ENCODE results near the gene UNC93A. TPM values are rescaled to one million over a fixed set of nuclear protein-coding genes. Genes with fewer than 3 reads are reported as not detected.

UNC93A gene
- total RNA-seq, 6 donors from 2014 or later = not detected

GRCh38 chr6:167342879-167343610, 51.9 kb downstream of the UNC93A start:
- WGBS, 2 donors = 93 to 96% methylated on average over 9 to 13 of the region's 14 CpGs

GRCh38 chr6:167345348-167345747, 54.2 kb downstream of the UNC93A start:
- Histone ChIP-seq H3K9me3 (no peaks in the 10 kb centered on the region), H3K4me3 (no peak overlapping the region), H3K4me1 (peaks cover 4 to 9% (median 7%) of the 10 kb centered on the region in 4 donors), H3K27me3 (no peaks in the 10 kb centered on the region), H3K27ac (no peak overlapping the region), H3K36me3 (no peaks in the 10 kb centered on the region)
- ATAC-seq (ENCODE audit: low FRiP score in 2 of 2) = no peak
- no peak for DNase-seq
- no peak for TF ChIP-seq POLR2AphosphoS5 (IDR thresholded peaks at IDR 0.05)
- no peak for TF ChIP-seq POLR2A (IDR thresholded peaks at IDR 0.05)
- TF ChIP-seq EP300 (IDR thresholded peaks at IDR 0.05) = no peak
- TF ChIP-seq CTCF (IDR thresholded peaks at IDR 0.05) = no peak

More at GRCh38 chr6:167342879-167343610, 51.9 kb downstream of the UNC93A start:
- no peaks in the 10 kb centered on the region for H3K27me3 ChIP-seq
- DNase-seq (no peak), ATAC-seq (ENCODE audit: low FRiP score in 2 of 2) (peak in 1 of 2 donors; percentile 24)
- TF ChIP-seq POLR2AphosphoS5 (IDR thresholded peaks at IDR 0.05) (no peak), EP300 (IDR thresholded peaks at IDR 0.05) (no peak), CTCF (IDR thresholded peaks at IDR 0.05) (no peak), POLR2A (IDR thresholded peaks at IDR 0.05) (no peak)
- H3K9me3 ChIP-seq = no peaks in the 10 kb centered on the region
- H3K36me3 ChIP-seq = no peaks in the 10 kb centered on the region
- no peak overlapping the region for H3K27ac ChIP-seq
- no peak overlapping the region for H3K4me3 ChIP-seq
- no peaks in the 10 kb centered on the region for H3K4me1 ChIP-seq

GRCh38 chr6:167345960-167346359, 54.8 kb downstream of the UNC93A start:
- ATAC-seq (ENCODE audit: low FRiP score in 2 of 2) (no peak), DNase-seq (no peak)
- Histone ChIP-seq H3K27me3 (no peaks in the 10 kb centered on the region), H3K36me3 (no peaks in the 10 kb centered on the region), H3K27ac (no peak overlapping the region), H3K4me1 (peaks cover 10 to 15% (median 13%) of the 10 kb centered on the region in 4 donors), H3K4me3 (no peak overlapping the region), H3K9me3 (no peaks in the 10 kb centered on the region)
- 86 to 94% methylated on average over 4 of the region's 4 CpGs for WGBS, 2 donors
- no peak for TF ChIP-seq EP300 (IDR thresholded peaks at IDR 0.05)
- no peak for TF ChIP-seq POLR2A (IDR thresholded peaks at IDR 0.05)
- no peak for TF ChIP-seq POLR2AphosphoS5 (IDR thresholded peaks at IDR 0.05)
- TF ChIP-seq CTCF (IDR thresholded peaks at IDR 0.05) = no peak

- no peak for ATAC-seq (ENCODE audit: low FRiP score in 2 of 2)
- WGBS, 2 donors = 91 to 93% methylated on average over 8 of the region's 8 CpGs
- no peak for TF ChIP-seq POLR2AphosphoS5 (IDR thresholded peaks at IDR 0.05)
- TF ChIP-seq CTCF (IDR thresholded peaks at IDR 0.05) = no peak
- TF ChIP-seq POLR2A (IDR thresholded peaks at IDR 0.05) = no peak
- no peak for TF ChIP-seq EP300 (IDR thresholded peaks at IDR 0.05)
Observed at GRCh38 chr6:167347226-167347625, 56.1 kb downstream of the UNC93A start.

More at GRCh38 chr6:167347226-167347625, 56.1 kb downstream of the UNC93A start:
- peak in 1 of 2 donors; percentile 44 for DNase-seq
- no peaks in the 10 kb centered on the region for H3K36me3 ChIP-seq
- H3K4me3 ChIP-seq = no peak overlapping the region
- H3K9me3 ChIP-seq = no peaks in the 10 kb centered on the region
- H3K27ac ChIP-seq = no peak overlapping the region
- H3K4me1 ChIP-seq = peaks cover 20 to 25% (median 20%) of the 10 kb centered on the region in 4 donors
- H3K27me3 ChIP-seq = peaks cover 0 to 3% (median 0%) of the 10 kb centered on the region in 4 donors

Data from upper lobe of left lung (tissue), 6 donors.